Kidney (tissue), 14 donors: ENCODE results near the gene TPSB2. TPM values are rescaled to one million over a fixed set of nuclear protein-coding genes. Genes with fewer than 3 reads are reported as not detected.

Experiments used
- DNase-seq, 5 donors: peaks; one replicate each; pipeline ENCODE4 v3.0.0-alpha.2; 2013 to 2020
- FAIRE-seq: peaks from 2 replicates; lab custom pipeline; 2012; peaks lifted over from hg19 to GRCh38; lab: Jason Lieb, UNC
- H3K27ac ChIP-seq, 2 donors: one replicate each; pipeline ENCODE4 v1.7.0; 2013; ENCODE audit warnings: low read depth in 2 of 2, low read length in 2 of 2, inconsistent platforms in 1 of 2
- H3K27me3 ChIP-seq: one replicate; pipeline ENCODE4 v1.7.1; 2013; ENCODE audit warnings: low read length, inconsistent platforms; ENCODE audit not compliant: control insufficient read depth, insufficient read depth
- H3K36me3 ChIP-seq, 3 donors: one replicate each; pipeline versions ENCODE4 v1.7.0 to v1.7.1; 2013; ENCODE audit warnings: low read length in 3 of 3, control low read depth in 1 of 3, inconsistent platforms in 1 of 3; ENCODE audit not compliant: insufficient read depth in 3 of 3, control insufficient read depth in 2 of 3
- H3K4me1 ChIP-seq, 3 donors: one replicate each; pipeline versions ENCODE4 v1.7.0 to v1.7.1; 2013; ENCODE audit warnings: low read length in 3 of 3, inconsistent platforms in 1 of 3, low read depth in 1 of 3; ENCODE audit not compliant: control insufficient read depth in 2 of 3, insufficient read depth in 2 of 3
- H3K4me3 ChIP-seq, 3 donors: one replicate each; pipeline versions ENCODE4 v1.7.0 to v1.8.1; 2013; ENCODE audit warnings: low read length in 3 of 3, control low read depth in 1 of 3, inconsistent platforms in 1 of 3
- H3K9ac ChIP-seq, 3 donors: one replicate each; pipeline versions ENCODE4 v1.7.0 to v1.7.1; 2013; ENCODE audit warnings: low read length in 3 of 3, control low read depth in 1 of 3, inconsistent platforms in 1 of 3
- H3K9me3 ChIP-seq, 3 donors: one replicate each; pipeline versions ENCODE4 v1.7.0 to v1.7.1; 2013; ENCODE audit warnings: low read length in 3 of 3, control low read depth in 1 of 3, inconsistent platforms in 1 of 3; ENCODE audit not compliant: control insufficient read depth in 2 of 3, insufficient read depth in 1 of 3
- intact Hi-C: fragments of 100-400 bp; cut with DNase I; formaldehyde crosslinking; loops from one replicate; pipeline ENCODE4 v1.11.1; 2022
- polyA plus RNA-seq: library from polyadenylated mRNA; stranded (reverse); fragments of 350-450 nt; fragmentation: Illumina TruSeq; extraction: RNeasy Lipid Tissue Mini Kit (QIAGEN cat#74804); gene quantifications from one replicate; pipeline ENCODE4 v1.2.3, GENCODE V29; 2014; ENCODE audit warnings: low read depth, low replicate concordance; ENCODE audit not compliant: insufficient read depth
- total RNA-seq: library from RNA; stranded (reverse); fragmentation: NEBNext Ultra II Directional; extraction: Animal tissue kit (Norgen Biotek cat#: 25700); gene quantifications from one replicate; pipeline ENCODE4 v1.2.1, GENCODE V29; 2021
- TF ChIP-seq, protein P1 (sequence below): IDR thresholded peaks from 3 replicates; pipeline ENCODE4 v1.5.1; 2012; ENCODE audit warnings: mild to moderate bottlenecking, moderate library complexity, borderline replicate concordance; ENCODE audit not compliant: insufficient read depth; ENCODE audit errors: extremely low read depth
- donor health status: control.
- donor health status: control.
- donor health status: control.
- donor health status: control.
- donor health status: control.
- donor health status: DM: yes; HTN: yes; CAD: no.
- donor health status: Normal renal cell carcinoma (clear cell type).

TPSB2 gene
- total and polyA plus RNA-seq, 2 donors from 2014 or later, result 141 TPM; not detected in 1

DNA sequence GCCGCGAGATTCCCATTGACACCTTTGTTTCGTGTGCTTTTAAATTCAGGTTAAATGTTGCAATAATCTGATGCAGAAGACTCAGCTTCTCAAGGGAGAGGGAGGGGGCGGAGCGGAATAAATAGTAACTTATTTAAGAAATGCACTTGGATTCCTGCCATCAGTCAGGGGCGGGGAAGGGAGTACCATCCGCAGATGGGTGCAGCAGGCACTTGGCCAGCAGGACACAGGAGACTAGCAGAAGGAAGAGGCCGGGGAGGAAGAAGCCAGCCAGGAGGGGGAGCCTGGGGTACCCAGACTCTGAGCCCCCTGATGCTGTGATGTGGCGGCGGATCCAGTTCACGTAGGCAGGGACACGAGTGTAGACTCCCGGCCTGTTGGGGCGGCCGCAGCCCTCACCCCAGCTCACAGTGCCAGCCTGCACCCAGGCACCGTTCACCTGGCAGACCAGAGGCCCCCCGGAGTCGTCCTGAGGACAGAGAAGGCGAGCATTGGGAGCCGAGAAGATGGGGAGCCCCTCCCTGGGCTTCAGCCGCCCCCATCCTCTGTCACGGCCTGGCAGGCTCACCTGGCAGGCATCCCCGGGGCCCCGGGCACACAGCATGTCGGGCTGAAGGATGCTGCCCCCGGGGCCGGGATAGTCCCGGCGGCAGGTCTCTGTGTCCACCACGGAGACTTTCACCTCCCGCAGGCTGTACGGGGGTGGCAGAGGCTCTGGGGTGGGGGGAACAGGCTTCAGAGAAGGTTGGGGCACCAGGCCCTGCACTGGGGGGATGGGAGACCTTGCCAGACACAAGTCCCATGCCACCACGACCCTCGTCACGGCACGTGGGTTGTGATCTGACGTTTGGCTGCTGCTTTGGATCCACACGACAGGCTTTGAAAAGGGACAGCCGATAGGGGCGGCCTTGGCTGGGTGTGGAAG, 8.1 kb downstream of the TPSB2 start:
- DNase-seq, result no peak
- Histone ChIP-seq H3K9me3 (no peaks in the 10 kb centered on the region), H3K27ac (no peak overlapping the region), H3K4me1 (no peaks in the 10 kb centered on the region), H3K36me3 (peaks cover 0 to 3% (median 0%) of the 10 kb centered on the region in 3 donors), H3K4me3 (no peak overlapping the region), H3K9ac (no peak overlapping the region), H3K27me3 (no peaks in the 10 kb centered on the region)
- intact Hi-C loops, result no loop called here
- TF ChIP-seq, protein P1, sequence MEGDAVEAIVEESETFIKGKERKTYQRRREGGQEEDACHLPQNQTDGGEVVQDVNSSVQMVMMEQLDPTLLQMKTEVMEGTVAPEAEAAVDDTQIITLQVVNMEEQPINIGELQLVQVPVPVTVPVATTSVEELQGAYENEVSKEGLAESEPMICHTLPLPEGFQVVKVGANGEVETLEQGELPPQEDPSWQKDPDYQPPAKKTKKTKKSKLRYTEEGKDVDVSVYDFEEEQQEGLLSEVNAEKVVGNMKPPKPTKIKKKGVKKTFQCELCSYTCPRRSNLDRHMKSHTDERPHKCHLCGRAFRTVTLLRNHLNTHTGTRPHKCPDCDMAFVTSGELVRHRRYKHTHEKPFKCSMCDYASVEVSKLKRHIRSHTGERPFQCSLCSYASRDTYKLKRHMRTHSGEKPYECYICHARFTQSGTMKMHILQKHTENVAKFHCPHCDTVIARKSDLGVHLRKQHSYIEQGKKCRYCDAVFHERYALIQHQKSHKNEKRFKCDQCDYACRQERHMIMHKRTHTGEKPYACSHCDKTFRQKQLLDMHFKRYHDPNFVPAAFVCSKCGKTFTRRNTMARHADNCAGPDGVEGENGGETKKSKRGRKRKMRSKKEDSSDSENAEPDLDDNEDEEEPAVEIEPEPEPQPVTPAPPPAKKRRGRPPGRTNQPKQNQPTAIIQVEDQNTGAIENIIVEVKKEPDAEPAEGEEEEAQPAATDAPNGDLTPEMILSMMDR, result no peak
- no peak for FAIRE-seq

DNA sequence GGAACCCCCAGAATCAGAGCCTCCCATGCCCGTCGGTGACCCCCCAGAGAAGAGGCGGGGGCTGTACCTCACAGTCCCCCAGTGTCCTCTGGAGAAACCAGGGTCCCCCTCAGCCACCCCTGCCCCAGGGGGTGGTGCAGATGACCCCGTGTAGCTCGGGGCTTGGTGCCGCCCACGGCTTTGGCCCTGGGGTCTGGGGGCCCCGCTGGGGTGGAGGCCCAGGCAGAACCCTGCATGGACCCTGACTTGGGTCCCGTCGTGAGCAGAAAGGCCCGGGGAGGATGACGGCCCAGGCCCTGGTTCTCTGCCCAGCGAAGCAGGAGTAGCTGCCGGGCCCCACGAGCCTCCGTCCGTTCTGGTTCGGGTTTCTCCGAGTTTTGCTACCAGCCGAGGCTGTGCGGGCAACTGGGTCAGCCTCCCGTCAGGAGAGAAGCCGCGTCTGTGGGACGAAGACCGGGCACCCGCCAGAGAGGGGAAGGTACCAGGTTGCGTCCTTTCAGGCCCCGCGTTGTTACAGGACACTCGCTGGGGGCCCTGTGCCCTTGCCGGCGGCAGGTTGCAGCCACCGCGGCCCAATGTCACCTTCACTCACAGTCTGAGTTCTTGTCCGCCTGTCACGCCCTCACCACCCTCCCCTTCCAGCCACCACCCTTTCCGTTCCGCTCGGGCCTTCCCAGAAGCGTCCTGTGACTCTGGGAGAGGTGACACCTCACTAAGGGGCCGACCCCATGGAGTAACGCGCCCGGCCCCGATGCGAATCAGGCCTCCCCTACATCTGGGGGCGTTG, 8.9 kb downstream of the TPSB2 start:
- no peaks in the 10 kb centered on the region for H3K4me1 ChIP-seq
- no peak overlapping the region for H3K27ac ChIP-seq
- no peak overlapping the region for H3K4me3 ChIP-seq
- TF ChIP-seq, protein P1, result no peak
- peaks cover 0 to 3% (median 0%) of the 10 kb centered on the region in 3 donors for H3K36me3 ChIP-seq
- DNase-seq, result no peak
- intact Hi-C loops, result no loop called here
- H3K9me3 ChIP-seq, result no peaks in the 10 kb centered on the region
- FAIRE-seq, result no peak
- H3K27me3 ChIP-seq, result no peaks in the 10 kb centered on the region
- no peak overlapping the region for H3K9ac ChIP-seq

DNA sequence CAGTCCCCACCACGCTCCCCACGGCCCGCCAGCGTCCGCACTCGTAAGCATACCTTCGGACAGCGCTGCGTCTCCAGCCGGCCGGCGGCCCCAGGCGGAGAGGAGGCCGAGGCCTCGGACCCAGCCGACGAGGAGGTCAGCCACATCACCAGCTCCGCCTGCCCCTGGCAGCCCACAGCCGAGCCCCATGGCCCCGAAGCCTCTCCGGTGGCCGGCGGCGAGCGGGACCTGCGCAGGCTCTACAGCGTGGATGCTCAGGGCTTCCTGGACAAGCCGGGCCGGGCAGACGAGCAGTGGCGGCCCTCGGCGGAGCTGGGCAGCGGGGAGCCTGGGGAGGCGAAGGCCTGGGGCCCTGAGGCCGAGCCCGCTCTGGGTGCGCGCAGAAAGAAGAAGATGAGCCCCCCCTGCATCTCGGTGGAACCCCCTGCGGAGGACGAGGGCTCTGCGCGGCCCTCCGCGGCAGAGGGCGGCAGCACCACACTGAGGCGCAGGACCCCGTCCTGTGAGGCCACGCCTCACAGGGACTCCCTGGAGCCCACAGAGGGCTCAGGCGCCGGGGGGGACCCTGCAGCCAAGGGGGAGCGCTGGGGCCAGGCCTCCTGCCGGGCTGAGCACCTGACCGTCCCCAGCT, 9.8 kb downstream of the TPSB2 start:
- H3K9me3 ChIP-seq, result no peaks in the 10 kb centered on the region
- H3K36me3 ChIP-seq, result peaks cover 0 to 3% (median 0%) of the 10 kb centered on the region in 3 donors
- intact Hi-C loops, result no loop called here
- no peak overlapping the region for H3K4me3 ChIP-seq
- no peaks in the 10 kb centered on the region for H3K27me3 ChIP-seq
- H3K4me1 ChIP-seq, result no peaks in the 10 kb centered on the region
- DNase-seq (no peak), FAIRE-seq (no peak)
- no peak overlapping the region for H3K27ac ChIP-seq
- H3K9ac ChIP-seq, result no peak overlapping the region
- TF ChIP-seq, protein P1, result no peak
